Stimulated activated CD4-positive, alpha-beta T cell treated with anti-CD3 and anti-CD28 coated beads, Interleukin-4, amount 100 ng/mL, for 1 hour (primary cell): ENCODE results near the gene FTO.
A peak's percentile ranks its signal among the peaks of the same experiment; 100 is the strongest.
"Not testable (repeated sequence)": the region's sequence is repeated elsewhere in the genome, so short reads cannot be mapped to it uniquely, and the experiment has no call there.

ENCODE experiments used
- DNase-seq: peaks from one replicate; pipeline ENCODE4 v3.0.0-alpha.2; 2020

FTO gene

GRCh38 chr16:53872248-53873221 lies 168.6 kb downstream of the FTO start:
- no peak for DNase-seq

GRCh38 chr16:53876811-53877210 lies 172.9 kb downstream of the FTO start:
- DNase-seq = no peak

- DNase-seq = no peak
These were observed 174.3 kb downstream of the FTO start for GRCh38 chr16:53878216-53878615.

GRCh38 chr16:53881371-53881770 lies 177.4 kb downstream of the FTO start:
- DNase-seq = no peak

GRCh38 chr16:53882310-53882709 lies 178.4 kb downstream of the FTO start:
- no peak for DNase-seq

GRCh38 chr16:53884748-53885147 lies 180.8 kb downstream of the FTO start:
- DNase-seq = no peak

GRCh38 chr16:53886482-53887378 lies 182.8 kb downstream of the FTO start:
- DNase-seq = no peak

- DNase-seq = no peak
These were observed 184.3 kb downstream of the FTO start for GRCh38 chr16:53888222-53888621.

- not testable (repeated sequence) for DNase-seq
These were observed 186.9 kb downstream of the FTO start for GRCh38 chr16:53890877-53891276.

- no peak for DNase-seq
These were observed 187.6 kb downstream of the FTO start for GRCh38 chr16:53891409-53892139.

GRCh38 chr16:53892155-53892554 lies 188.2 kb downstream of the FTO start:
- peak; percentile 6 for DNase-seq

GRCh38 chr16:53893731-53894435 lies 189.9 kb downstream of the FTO start:
- DNase-seq = no peak

GRCh38 chr16:53894686-53895085 lies 190.7 kb downstream of the FTO start:
- DNase-seq = no peak

- DNase-seq = no peak
These were observed 191.5 kb downstream of the FTO start for GRCh38 chr16:53895433-53895832.

- no peak for DNase-seq
These were observed 191.9 kb downstream of the FTO start for GRCh38 chr16:53895851-53896250.

- DNase-seq = no peak
These were observed 192.8 kb downstream of the FTO start for GRCh38 chr16:53896722-53897121.

GRCh38 chr16:53898993-53899392 lies 195.0 kb downstream of the FTO start:
- DNase-seq = no peak

GRCh38 chr16:53899431-53899830 lies 195.5 kb downstream of the FTO start:
- no peak for DNase-seq

- DNase-seq = no peak
These were observed 196.7 kb downstream of the FTO start for GRCh38 chr16:53900667-53901066.

GRCh38 chr16:53901408-53901807 lies 197.5 kb downstream of the FTO start:
- DNase-seq = no peak

GRCh38 chr16:53904533-53904932 lies 200.6 kb downstream of the FTO start:
- DNase-seq = no peak

- DNase-seq = no peak
These were observed 201.1 kb downstream of the FTO start for GRCh38 chr16:53905028-53905427.
